Esophagus squamous epithelium (tissue), 4 donors: Measurements from ENCODE around the gene PALM.
"Not testable (repeated sequence)": the region's sequence is repeated elsewhere in the genome, so short reads cannot be mapped to it uniquely, and the experiment has no call there.

ENCODE experiments used
- CTCF ChIP-seq, 6 experiments: fragments of 450-650 bp in 4 of 6; fragments of 200-600 bp in 2 of 6; sonication (generic) in 2 of 6; IDR thresholded peaks; one replicate each; pipeline ENCODE4 v1.5.1; 2016 to 2019; ENCODE audit warnings: antibody characterized with exemption in 6 of 6, mild to moderate bottlenecking in 4 of 6, moderate library complexity in 4 of 6
- POLR2A ChIP-seq, 4 donors: fragments of 450-650 bp; IDR thresholded peaks; one replicate each; pipeline ENCODE4 v1.6.1; 2017; ENCODE audit warnings: antibody characterized with exemption in 4 of 4, mild to moderate bottlenecking in 4 of 4, moderate library complexity in 3 of 4

GRCh38 chr19:698529-698928 is 10.2 kb upstream of the PALM start:
- not testable (repeated sequence) for TF ChIP-seq CTCF, POLR2A (IDR thresholded peaks at IDR 0.05)
